ENCODE data around the gene DLG2.

DNA sequence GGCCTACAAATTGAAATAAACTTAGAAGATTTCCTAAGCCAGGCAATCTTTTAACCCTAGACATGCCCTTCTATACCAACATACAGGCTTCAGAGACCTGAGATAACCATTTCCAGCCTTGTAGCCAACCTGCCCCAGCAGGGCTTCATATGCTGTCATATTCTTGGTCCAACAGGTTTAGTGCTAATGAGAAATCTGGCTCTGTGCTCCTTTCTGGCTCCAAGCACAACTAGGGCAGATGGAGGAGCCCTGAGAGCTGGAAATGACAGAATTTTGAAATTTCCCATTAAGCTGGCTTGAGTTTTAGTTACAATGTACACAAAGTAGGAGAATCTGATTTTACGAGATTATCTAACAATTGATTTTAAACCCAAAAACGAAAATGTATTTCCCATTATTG, 2018.0 kb downstream of the DLG2 start:
- TF ChIP-seq, protein P1, sequence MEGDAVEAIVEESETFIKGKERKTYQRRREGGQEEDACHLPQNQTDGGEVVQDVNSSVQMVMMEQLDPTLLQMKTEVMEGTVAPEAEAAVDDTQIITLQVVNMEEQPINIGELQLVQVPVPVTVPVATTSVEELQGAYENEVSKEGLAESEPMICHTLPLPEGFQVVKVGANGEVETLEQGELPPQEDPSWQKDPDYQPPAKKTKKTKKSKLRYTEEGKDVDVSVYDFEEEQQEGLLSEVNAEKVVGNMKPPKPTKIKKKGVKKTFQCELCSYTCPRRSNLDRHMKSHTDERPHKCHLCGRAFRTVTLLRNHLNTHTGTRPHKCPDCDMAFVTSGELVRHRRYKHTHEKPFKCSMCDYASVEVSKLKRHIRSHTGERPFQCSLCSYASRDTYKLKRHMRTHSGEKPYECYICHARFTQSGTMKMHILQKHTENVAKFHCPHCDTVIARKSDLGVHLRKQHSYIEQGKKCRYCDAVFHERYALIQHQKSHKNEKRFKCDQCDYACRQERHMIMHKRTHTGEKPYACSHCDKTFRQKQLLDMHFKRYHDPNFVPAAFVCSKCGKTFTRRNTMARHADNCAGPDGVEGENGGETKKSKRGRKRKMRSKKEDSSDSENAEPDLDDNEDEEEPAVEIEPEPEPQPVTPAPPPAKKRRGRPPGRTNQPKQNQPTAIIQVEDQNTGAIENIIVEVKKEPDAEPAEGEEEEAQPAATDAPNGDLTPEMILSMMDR (IDR thresholded peaks at IDR 0.05), result no peak
- TF ChIP-seq ESRRA (CRISPR knock-in tag; IDR thresholded peaks at IDR 0.05; ENCODE audit: borderline replicate concordance) (no peak), E2F1 (CRISPR knock-in tag; IDR thresholded peaks at IDR 0.05) (no peak), ZBTB21 (CRISPR knock-in tag; IDR thresholded peaks at IDR 0.05; ENCODE audit: borderline replicate concordance) (no peak), ZNF416 (CRISPR knock-in tag; IDR thresholded peaks at IDR 0.05) (no peak), ELF4 (CRISPR knock-in tag; IDR thresholded peaks at IDR 0.05; ENCODE audit: low read depth) (no peak), ZNF138 (CRISPR knock-in tag; conservative IDR thresholded peaks at IDR 0.05) (no peak)
- TF ChIP-seq, protein P2, sequence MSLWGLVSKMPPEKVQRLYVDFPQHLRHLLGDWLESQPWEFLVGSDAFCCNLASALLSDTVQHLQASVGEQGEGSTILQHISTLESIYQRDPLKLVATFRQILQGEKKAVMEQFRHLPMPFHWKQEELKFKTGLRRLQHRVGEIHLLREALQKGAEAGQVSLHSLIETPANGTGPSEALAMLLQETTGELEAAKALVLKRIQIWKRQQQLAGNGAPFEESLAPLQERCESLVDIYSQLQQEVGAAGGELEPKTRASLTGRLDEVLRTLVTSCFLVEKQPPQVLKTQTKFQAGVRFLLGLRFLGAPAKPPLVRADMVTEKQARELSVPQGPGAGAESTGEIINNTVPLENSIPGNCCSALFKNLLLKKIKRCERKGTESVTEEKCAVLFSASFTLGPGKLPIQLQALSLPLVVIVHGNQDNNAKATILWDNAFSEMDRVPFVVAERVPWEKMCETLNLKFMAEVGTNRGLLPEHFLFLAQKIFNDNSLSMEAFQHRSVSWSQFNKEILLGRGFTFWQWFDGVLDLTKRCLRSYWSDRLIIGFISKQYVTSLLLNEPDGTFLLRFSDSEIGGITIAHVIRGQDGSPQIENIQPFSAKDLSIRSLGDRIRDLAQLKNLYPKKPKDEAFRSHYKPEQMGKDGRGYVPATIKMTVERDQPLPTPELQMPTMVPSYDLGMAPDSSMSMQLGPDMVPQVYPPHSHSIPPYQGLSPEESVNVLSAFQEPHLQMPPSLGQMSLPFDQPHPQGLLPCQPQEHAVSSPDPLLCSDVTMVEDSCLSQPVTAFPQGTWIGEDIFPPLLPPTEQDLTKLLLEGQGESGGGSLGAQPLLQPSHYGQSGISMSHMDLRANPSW (CRISPR knock-in tag; conservative IDR thresholded peaks at IDR 0.05; ENCODE audit: low read depth), result no peak
- TF ChIP-seq, protein P3, sequence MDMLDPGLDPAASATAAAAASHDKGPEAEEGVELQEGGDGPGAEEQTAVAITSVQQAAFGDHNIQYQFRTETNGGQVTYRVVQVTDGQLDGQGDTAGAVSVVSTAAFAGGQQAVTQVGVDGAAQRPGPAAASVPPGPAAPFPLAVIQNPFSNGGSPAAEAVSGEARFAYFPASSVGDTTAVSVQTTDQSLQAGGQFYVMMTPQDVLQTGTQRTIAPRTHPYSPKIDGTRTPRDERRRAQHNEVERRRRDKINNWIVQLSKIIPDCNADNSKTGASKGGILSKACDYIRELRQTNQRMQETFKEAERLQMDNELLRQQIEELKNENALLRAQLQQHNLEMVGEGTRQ (CRISPR knock-in tag; IDR thresholded peaks at IDR 0.05), result no peak
- TF ChIP-seq, protein P4, sequence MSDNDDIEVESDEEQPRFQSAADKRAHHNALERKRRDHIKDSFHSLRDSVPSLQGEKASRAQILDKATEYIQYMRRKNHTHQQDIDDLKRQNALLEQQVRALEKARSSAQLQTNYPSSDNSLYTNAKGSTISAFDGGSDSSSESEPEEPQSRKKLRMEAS (CRISPR knock-in tag; IDR thresholded peaks at IDR 0.05), result no peak
- TF ChIP-seq, protein P5, sequence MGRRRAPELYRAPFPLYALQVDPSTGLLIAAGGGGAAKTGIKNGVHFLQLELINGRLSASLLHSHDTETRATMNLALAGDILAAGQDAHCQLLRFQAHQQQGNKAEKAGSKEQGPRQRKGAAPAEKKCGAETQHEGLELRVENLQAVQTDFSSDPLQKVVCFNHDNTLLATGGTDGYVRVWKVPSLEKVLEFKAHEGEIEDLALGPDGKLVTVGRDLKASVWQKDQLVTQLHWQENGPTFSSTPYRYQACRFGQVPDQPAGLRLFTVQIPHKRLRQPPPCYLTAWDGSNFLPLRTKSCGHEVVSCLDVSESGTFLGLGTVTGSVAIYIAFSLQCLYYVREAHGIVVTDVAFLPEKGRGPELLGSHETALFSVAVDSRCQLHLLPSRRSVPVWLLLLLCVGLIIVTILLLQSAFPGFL (CRISPR knock-in tag; IDR thresholded peaks at IDR 0.05; ENCODE audit: borderline replicate concordance), result no peak
- TF ChIP-seq, protein P6, sequence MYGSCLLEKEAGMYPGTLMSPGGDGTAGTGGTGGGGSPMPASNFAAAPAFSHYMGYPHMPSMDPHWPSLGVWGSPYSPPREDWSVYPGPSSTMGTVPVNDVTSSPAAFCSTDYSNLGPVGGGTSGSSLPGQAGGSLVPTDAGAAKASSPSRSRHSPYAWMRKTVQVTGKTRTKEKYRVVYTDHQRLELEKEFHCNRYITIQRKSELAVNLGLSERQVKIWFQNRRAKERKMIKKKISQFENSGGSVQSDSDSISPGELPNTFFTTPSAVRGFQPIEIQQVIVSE (CRISPR knock-in tag; IDR thresholded peaks at IDR 0.05; ENCODE audit: borderline replicate concordance), result no peak

Data from WTC11 (cell line).